Naive thymus-derived CD4-positive, alpha-beta T cell (primary cell): ENCODE data around the gene ZNF451. TPM values are rescaled to one million over a fixed set of nuclear protein-coding genes. Genes with fewer than 3 reads are reported as not detected.
A peak's percentile ranks its signal among the peaks of the same experiment; 100 is the strongest.

Source experiments
- ATAC-seq: fragments of 150-1000 bp; cut with Tn5 transposase; 2 replicates; pipeline ENCODE4 v1.10.0; 2021; ENCODE audit warnings: mild to moderate bottlenecking, moderate library complexity
- CTCF ChIA-PET: fragments of 350-600 bp; sonication (Branson Sonifier 250); formaldehyde crosslinking; loops from one replicate; lab custom pipeline; 2021; ENCODE audit warnings: antibody characterized with exemption; lab: Charles Lee
- POLR2A ChIA-PET: fragments of 350-600 bp; sonication (Branson Sonifier 250); formaldehyde crosslinking; loops from one replicate; lab custom pipeline; 2021; ENCODE audit warnings: antibody characterized with exemption, inconsistent platforms; lab: Charles Lee
- DNase-seq, 9 donors: peaks; one replicate each; pipeline versions ENCODE4 v3.0.0 to v3.0.0-alpha.2; 2020 to 2022; ENCODE audit warnings: mixed read lengths in 1 of 9
- H3K27ac ChIP-seq: one replicate; pipeline ENCODE4 v1.7.0; 2013; ENCODE audit warnings: mild to moderate bottlenecking, low read depth, low read length, moderate library complexity
- H3K27me3 ChIP-seq, 2 donors: one replicate each; pipeline ENCODE4 v1.7.0; 2013; ENCODE audit warnings: low read length in 2 of 2, mild to moderate bottlenecking in 2 of 2, moderate library complexity in 2 of 2; ENCODE audit not compliant: control insufficient read depth in 2 of 2, insufficient read depth in 2 of 2
- H3K36me3 ChIP-seq, 3 experiments: 1 replicate in 2 of 3; 2 replicates in 1 of 3; pipeline ENCODE4 v1.7.0; 2013; ENCODE audit warnings: low read length in 3 of 3, mild to moderate bottlenecking in 3 of 3, moderate library complexity in 1 of 3; ENCODE audit not compliant: insufficient read depth in 3 of 3, control insufficient read depth in 2 of 3
- H3K4me1 ChIP-seq, 2 donors: one replicate each; pipeline ENCODE4 v1.7.0; 2013; ENCODE audit warnings: low read length in 2 of 2, mild to moderate bottlenecking in 2 of 2, moderate library complexity in 1 of 2; ENCODE audit not compliant: control insufficient read depth in 2 of 2, insufficient read depth in 2 of 2
- H3K4me3 ChIP-seq: 2 replicates; pipeline ENCODE4 v1.7.0; 2013; ENCODE audit warnings: mild to moderate bottlenecking, low read length
- H3K9me3 ChIP-seq, 3 experiments: 1 replicate in 2 of 3; 2 replicates in 1 of 3; pipeline ENCODE4 v1.7.0; 2013; ENCODE audit warnings: low read length in 3 of 3; ENCODE audit not compliant: control insufficient read depth in 2 of 3
- H3K27ac Mint-ChIP-seq, 9 donors: one replicate each; pipeline ENCODE4 v1.8.0; 2020 to 2022; ENCODE audit warnings: mixed read lengths in 9 of 9, mild to moderate bottlenecking in 8 of 9, moderate library complexity in 5 of 9, inconsistent platforms in 2 of 9
- H3K27me3 Mint-ChIP-seq, 5 donors: one replicate each; pipeline ENCODE4 v1.8.0; 2021 to 2022; ENCODE audit warnings: mixed read lengths in 5 of 5, mild to moderate bottlenecking in 1 of 5
- H3K36me3 Mint-ChIP-seq, 5 donors: one replicate each; pipeline ENCODE4 v1.8.0; 2020 to 2022; ENCODE audit warnings: mixed read lengths in 5 of 5, mild to moderate bottlenecking in 3 of 5, inconsistent platforms in 1 of 5
- H3K4me1 Mint-ChIP-seq, 7 donors: one replicate each; pipeline ENCODE4 v1.8.0; 2020 to 2022; ENCODE audit warnings: mixed read lengths in 7 of 7, mild to moderate bottlenecking in 3 of 7, inconsistent platforms in 1 of 7
- H3K4me3 Mint-ChIP-seq, 10 donors: one replicate each; pipeline ENCODE4 v1.8.0; 2020 to 2022; ENCODE audit warnings: mild to moderate bottlenecking in 10 of 10, mixed read lengths in 10 of 10, moderate library complexity in 6 of 10, inconsistent platforms in 2 of 10
- H3K9me3 Mint-ChIP-seq, 11 donors: one replicate each; pipeline ENCODE4 v1.8.0; 2020 to 2022; ENCODE audit warnings: mixed read lengths in 11 of 11, mild to moderate bottlenecking in 4 of 11, inconsistent platforms in 1 of 11, moderate library complexity in 1 of 11
- intact Hi-C, 2 donors: fragments of 100-400 bp; cut with micrococcal nuclease; formaldehyde crosslinking; loops; one replicate each; pipeline ENCODE4 v1.15.1; 2023
- polyA plus RNA-seq, 2 donors: library from polyadenylated mRNA; unstranded; fragments of 300-500 nt; fragmentation: Illumina TruSeq; gene quantifications; one replicate each; pipeline ENCODE4 v1.2.3, GENCODE V29; 2021
- total RNA-seq, 6 experiments: library from RNA in 5 of 6; stranded (reverse) in 5 of 6; gene quantifications; 1 replicate in 5 of 6; 2 replicates in 1 of 6; pipeline ENCODE4 v1.2.3 and lab custom pipeline; 2021 to 2026

The ZNF451 gene
- total and polyA plus RNA-seq, 7 experiments from 2014 or later: 29.8 to 116 (median 96.2) TPM

- Histone ChIP-seq H3K4me1 (no peaks in the 10 kb centered on the region), H3K36me3 (no peaks in the 10 kb centered on the region), H3K4me3 (no peak overlapping the region), H3K27me3 (no peaks in the 10 kb centered on the region), H3K27ac (no peak overlapping the region), H3K9me3 (no peaks in the 10 kb centered on the region)
- no peak overlapping the region for H3K4me3 Mint-ChIP-seq
- no peaks in the 10 kb centered on the region for H3K27me3 Mint-ChIP-seq
- intact Hi-C loops: no loop called here
- DNase-seq: no peak
- H3K4me1 Mint-ChIP-seq: peaks cover 9 to 47% (median 34%) of the 10 kb centered on the region in 7 donors
- ChIA-PET POLR2A (no interaction called here), CTCF (no interaction called here)
- H3K36me3 Mint-ChIP-seq: peaks cover 19 to 54% (median 35%) of the 10 kb centered on the region in 5 donors
- peaks cover 0 to 17% (median 0%) of the 10 kb centered on the region in 11 donors for H3K9me3 Mint-ChIP-seq
- H3K27ac Mint-ChIP-seq: no peak overlapping the region
- no peak for ATAC-seq
These were observed 27.8 kb downstream of the ZNF451 start for GRCh38 chr6:57117796-57118195.

DNA sequence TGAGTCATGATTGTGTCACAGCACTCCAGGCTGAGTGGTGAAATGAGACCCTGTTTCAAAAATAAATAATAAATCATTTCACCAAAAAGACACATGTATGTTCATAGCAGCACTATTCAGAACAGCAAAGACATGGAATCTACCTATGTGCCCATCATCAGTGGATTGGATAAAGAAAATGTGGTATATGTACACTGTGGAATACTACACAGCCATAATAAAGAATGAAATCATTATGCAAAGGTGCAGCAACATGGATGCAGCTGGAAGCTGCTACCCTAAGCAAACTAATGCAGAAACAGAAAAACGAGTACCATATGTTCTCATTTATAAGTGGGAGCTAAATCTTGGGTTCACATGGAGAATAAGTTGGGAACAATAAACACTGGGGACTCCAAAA, 33.1 kb downstream of the ZNF451 start:
- H3K9me3 Mint-ChIP-seq: peaks cover 0 to 17% (median 0%) of the 10 kb centered on the region in 11 donors
- peaks cover 6 to 37% (median 28%) of the 10 kb centered on the region in 7 donors for H3K4me1 Mint-ChIP-seq
- H3K4me3 ChIP-seq: no peak overlapping the region
- no peaks in the 10 kb centered on the region for H3K27me3 Mint-ChIP-seq
- intact Hi-C loops: no loop called here
- ATAC-seq (no peak), DNase-seq (no peak)
- H3K27ac ChIP-seq: no peak overlapping the region
- CTCF ChIA-PET: no interaction called here
- peaks cover 19 to 57% (median 36%) of the 10 kb centered on the region in 5 donors for H3K36me3 Mint-ChIP-seq
- no peak overlapping the region for H3K27ac Mint-ChIP-seq
- no peaks in the 10 kb centered on the region for H3K27me3 ChIP-seq
- no peaks in the 10 kb centered on the region for H3K4me1 ChIP-seq
- no peak overlapping the region for H3K4me3 Mint-ChIP-seq
- POLR2A ChIA-PET: no interaction called here
- peaks cover 0 to 4% (median 0%) of the 10 kb centered on the region in 3 experiments for H3K36me3 ChIP-seq
- H3K9me3 ChIP-seq: no peaks in the 10 kb centered on the region

DNA sequence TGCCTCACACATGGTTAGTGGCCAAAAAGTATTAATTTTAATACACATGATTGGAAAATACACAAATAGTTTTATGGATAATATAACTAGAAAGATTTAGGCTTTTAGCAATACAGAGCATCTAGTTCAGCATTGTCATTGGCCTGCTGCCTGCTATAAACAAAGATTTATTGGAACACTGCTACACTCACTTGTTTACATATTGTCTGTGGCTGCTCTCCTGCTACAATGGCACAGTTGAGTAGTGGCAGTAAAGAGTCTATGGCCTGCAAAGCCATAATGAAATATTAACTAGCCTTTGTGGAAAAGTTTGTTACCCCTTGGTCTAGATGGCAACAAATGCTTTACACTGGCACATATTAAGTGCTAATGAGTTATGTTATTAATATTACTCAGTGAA, 37.8 kb downstream of the ZNF451 start:
- Histone ChIP-seq H3K27me3 (no peaks in the 10 kb centered on the region), H3K36me3 (peaks cover 0 to 9% (median 4%) of the 10 kb centered on the region in 3 experiments), H3K9me3 (no peaks in the 10 kb centered on the region), H3K4me1 (no peaks in the 10 kb centered on the region), H3K27ac (no peak overlapping the region), H3K4me3 (no peak overlapping the region)
- H3K4me1 Mint-ChIP-seq: peaks cover 0 to 21% (median 11%) of the 10 kb centered on the region in 7 donors
- H3K36me3 Mint-ChIP-seq: peaks cover 4 to 39% (median 12%) of the 10 kb centered on the region in 5 donors
- ChIA-PET POLR2A (no interaction called here), CTCF (no interaction called here)
- H3K9me3 Mint-ChIP-seq: peaks cover 0 to 2% (median 0%) of the 10 kb centered on the region in 11 donors
- no peak overlapping the region for H3K27ac Mint-ChIP-seq
- no peak for ATAC-seq
- intact Hi-C loops: no loop called here
- no peak for DNase-seq
- no peak overlapping the region for H3K4me3 Mint-ChIP-seq
- no peaks in the 10 kb centered on the region for H3K27me3 Mint-ChIP-seq

- Mint-ChIP-seq H3K4me1 (peaks cover 0 to 11% (median 2%) of the 10 kb centered on the region in 7 donors), H3K27me3 (no peaks in the 10 kb centered on the region), H3K9me3 (no peaks in the 10 kb centered on the region), H3K27ac (no peak overlapping the region), H3K4me3 (no peak overlapping the region), H3K36me3 (peaks cover 0 to 38% (median 20%) of the 10 kb centered on the region in 5 donors)
- Histone ChIP-seq H3K27me3 (no peaks in the 10 kb centered on the region), H3K4me3 (no peak overlapping the region), H3K9me3 (no peaks in the 10 kb centered on the region), H3K4me1 (no peaks in the 10 kb centered on the region), H3K36me3 (peaks cover 0 to 28% (median 0%) of the 10 kb centered on the region in 3 experiments), H3K27ac (no peak overlapping the region)
- ATAC-seq: no peak
- ChIA-PET POLR2A (no interaction called here), CTCF (interaction anchor here (1.0 kb wide), 1 partner anchor 16 kb away, joined by 3 read pairs; no protein-coding TSS in a partner anchor)
- intact Hi-C loops: loop anchor here in 1 of 2 donors (5.0 kb wide), 1 partner anchor 33 kb away; no protein-coding TSS in a partner anchor
- DNase-seq: no peak
These were observed 40.7 kb downstream of the ZNF451 start for GRCh38 chr6:57130661-57131177.

GRCh38 chr6:57134954-57135353, 45.0 kb downstream of the ZNF451 start:
- H3K27ac Mint-ChIP-seq: no peak overlapping the region
- intact Hi-C loops: loop anchor here in 1 of 2 donors (5.0 kb wide), 1 partner anchor 38 kb away; no protein-coding TSS in a partner anchor
- H3K36me3 Mint-ChIP-seq: peaks cover 11 to 54% (median 23%) of the 10 kb centered on the region in 5 donors
- H3K4me3 Mint-ChIP-seq: no peak overlapping the region
- no peaks in the 10 kb centered on the region for H3K9me3 Mint-ChIP-seq
- H3K4me1 Mint-ChIP-seq: peaks cover 0 to 9% (median 0%) of the 10 kb centered on the region in 7 donors
- H3K9me3 ChIP-seq: no peaks in the 10 kb centered on the region
- CTCF ChIA-PET: no interaction called here
- no peaks in the 10 kb centered on the region for H3K4me1 ChIP-seq
- H3K4me3 ChIP-seq: no peak overlapping the region
- no peak overlapping the region for H3K27ac ChIP-seq
- DNase-seq: no peak
- H3K27me3 Mint-ChIP-seq: no peaks in the 10 kb centered on the region
- no peaks in the 10 kb centered on the region for H3K27me3 ChIP-seq
- POLR2A ChIA-PET: no interaction called here
- ATAC-seq: no peak
- peaks cover 0 to 39% (median 5%) of the 10 kb centered on the region in 3 experiments for H3K36me3 ChIP-seq

- no peak overlapping the region for H3K27ac Mint-ChIP-seq
- H3K27me3 Mint-ChIP-seq: no peaks in the 10 kb centered on the region
- Histone ChIP-seq H3K27me3 (no peaks in the 10 kb centered on the region), H3K36me3 (peaks cover 0 to 36% (median 5%) of the 10 kb centered on the region in 3 experiments), H3K9me3 (no peaks in the 10 kb centered on the region), H3K4me3 (no peak overlapping the region), H3K27ac (no peak overlapping the region), H3K4me1 (no peaks in the 10 kb centered on the region)
- ChIA-PET POLR2A (no interaction called here), CTCF (interaction anchor here (0.6 kb wide), 1 partner anchor 21 kb away, joined by 3 read pairs; no protein-coding TSS in a partner anchor)
- H3K36me3 Mint-ChIP-seq: peaks cover 11 to 61% (median 28%) of the 10 kb centered on the region in 5 donors
- peaks cover 0 to 7% (median 0%) of the 10 kb centered on the region in 7 donors for H3K4me1 Mint-ChIP-seq
- intact Hi-C loops: no loop called here
- no peaks in the 10 kb centered on the region for H3K9me3 Mint-ChIP-seq
- no peak for ATAC-seq
- H3K4me3 Mint-ChIP-seq: no peak overlapping the region
- DNase-seq: no peak
These were observed 45.9 kb downstream of the ZNF451 start for GRCh38 chr6:57135885-57136284.

GRCh38 chr6:57137350-57137749, 47.4 kb downstream of the ZNF451 start:
- Mint-ChIP-seq H3K9me3 (peaks cover 0 to 6% (median 0%) of the 10 kb centered on the region in 11 donors), H3K27me3 (no peaks in the 10 kb centered on the region), H3K4me1 (peaks cover 0 to 7% (median 0%) of the 10 kb centered on the region in 7 donors), H3K4me3 (no peak overlapping the region), H3K36me3 (peaks cover 18 to 66% (median 41%) of the 10 kb centered on the region in 5 donors), H3K27ac (no peak overlapping the region)
- ATAC-seq (peak; percentile 47), DNase-seq (no peak)
- H3K36me3 ChIP-seq: peaks cover 0 to 42% (median 5%) of the 10 kb centered on the region in 3 experiments
- H3K27me3 ChIP-seq: no peaks in the 10 kb centered on the region
- no peaks in the 10 kb centered on the region for H3K9me3 ChIP-seq
- H3K4me1 ChIP-seq: no peaks in the 10 kb centered on the region
- H3K4me3 ChIP-seq: no peak overlapping the region
- POLR2A ChIA-PET: no interaction called here
- CTCF ChIA-PET: no interaction called here
- no peak overlapping the region for H3K27ac ChIP-seq
- intact Hi-C loops: no loop called here
